ENCODE data around the gene OBP2A. TPM values are rescaled to one million over a fixed set of nuclear protein-coding genes. Genes with fewer than 3 reads are reported as not detected.
"Not testable (repeated sequence)": the region's sequence is repeated elsewhere in the genome, so short reads cannot be mapped to it uniquely, and the experiment has no call there.

Gene OBP2A
- total and polyA plus RNA-seq, 2 of the 8 experiments (the other 6 are each of a cell fraction or from before 2014, with no cell fraction given): not detected

DNA sequence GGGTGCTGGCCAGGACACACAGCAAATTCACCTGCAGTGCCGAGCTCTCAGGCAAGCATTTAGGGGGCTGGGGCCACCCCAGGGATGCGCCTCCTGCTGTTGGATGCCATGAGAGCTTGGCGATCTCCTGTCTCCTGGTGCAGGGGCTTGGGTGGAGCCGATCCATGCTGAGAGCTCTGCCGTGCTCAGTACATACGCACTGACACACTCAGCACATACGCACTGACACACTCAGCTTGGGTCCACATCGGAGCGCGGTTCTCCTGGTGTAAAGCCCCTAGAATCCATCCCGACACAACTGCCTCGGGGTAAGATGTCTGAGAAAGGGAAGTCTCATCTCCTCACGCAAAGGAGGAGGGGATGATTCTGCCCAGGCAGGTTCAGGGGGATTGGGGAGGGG, 10.3 kb upstream of the OBP2A start:
- H3K23ac ChIP-seq (ENCODE audit: insufficient read length); POLR2A ChIA-PET (ENCODE audit: partially characterized antibody); H2BK12ac ChIP-seq (ENCODE audit: low read depth, low read length); H2AK5ac ChIP-seq (ENCODE audit: low read depth, low read length); H3K79me1 ChIP-seq (ENCODE audit: low read depth, low read length); H2BK15ac ChIP-seq (ENCODE audit: low read length); H3K4me1 ChIP-seq (replicated peaks in 1 of 4; ENCODE audit: control insufficient read depth in 3 of 4, insufficient read depth in 4 of 4, low read length in 3 of 4); H4K8ac ChIP-seq (ENCODE audit: extremely low read depth, insufficient read depth, low read length); H3K23me2 ChIP-seq (ENCODE audit: low read depth, low read length); H3K27ac ChIP-seq (ENCODE audit: low read depth, low read length); H2AFZ ChIP-seq (ENCODE audit: low read length); H3K9me3 ChIP-seq (ENCODE audit: insufficient read depth in 2 of 2, low read depth in 1 of 2, low read length in 1 of 2); H3K9ac ChIP-seq (replicated peaks in 1 of 4; ENCODE audit: extremely low read depth in 1 of 4, low read depth in 3 of 4, low read length in 3 of 4); H3K4me2 ChIP-seq (ENCODE audit: insufficient read depth in 1 of 2, low read depth in 2 of 2, low read length in 2 of 2); H3K4me3 ChIP-seq (ENCODE audit: extremely low read depth in 1 of 4, insufficient read depth in 2 of 4, low read depth in 3 of 4, low read length in 4 of 4); H2BK20ac ChIP-seq (ENCODE audit: low read length); H4K20me1 ChIP-seq (replicated peaks in 1 of 2; ENCODE audit: control insufficient read depth in 1 of 2, insufficient read depth in 2 of 2, low read length in 2 of 2); H4K5ac ChIP-seq (ENCODE audit: insufficient read length, low read depth, low read length); H3K36me3 ChIP-seq (ENCODE audit: control insufficient read depth in 2 of 4, insufficient read depth in 4 of 4, low read length in 3 of 4); H3K79me2 ChIP-seq (ENCODE audit: control insufficient read depth in 1 of 2, insufficient read depth in 2 of 2, low read length in 2 of 2); H3K18ac ChIP-seq (ENCODE audit: extremely low read depth, low read length); H4K91ac ChIP-seq (replicated peaks; ENCODE audit: insufficient read length, low read length); H3K4ac ChIP-seq (replicated peaks; ENCODE audit: insufficient read length, low read depth, low read length); H2BK120ac ChIP-seq (replicated peaks; ENCODE audit: low read depth, low read length); H3K14ac ChIP-seq (ENCODE audit: insufficient read length); H3K27me3 ChIP-seq (replicated peaks in 1 of 4; ENCODE audit: control insufficient read depth in 3 of 4, extremely low read depth in 1 of 4, insufficient read depth in 3 of 4, low read length in 3 of 4); H2BK5ac ChIP-seq (ENCODE audit: low read depth, low read length); FAIRE-seq; DNase-seq (ENCODE audit: low read depth in 1 of 2, low spot score in 2 of 2); H3K56ac ChIP-seq (replicated peaks; ENCODE audit: insufficient read length, low read depth, low read length): not testable (repeated sequence)
- WGBS, 2 experiments (ENCODE audit: extremely low coverage in 1 of 2, insufficient coverage in 1 of 2, insufficient read length in 1 of 2, insufficient replicate concordance in 2 of 2, low coverage in 1 of 2, low lambda C conversion rate in 2 of 2, missing lambda C conversion rate in 1 of 2): 89% methylated on average over 11 of the region's 13 CpGs; no CpG with 5 or more reads in 1 of the 2 experiments
- CTCF ChIA-PET (ENCODE audit: partially characterized antibody): interaction anchor here (2.9 kb wide), 1 partner anchor 30 kb away, joined by 8 read pairs; no protein-coding TSS in a partner anchor

Measured in H1 (cell line).